Measurements from ENCODE around the gene SLC7A4.

Gene SLC7A4

DNA sequence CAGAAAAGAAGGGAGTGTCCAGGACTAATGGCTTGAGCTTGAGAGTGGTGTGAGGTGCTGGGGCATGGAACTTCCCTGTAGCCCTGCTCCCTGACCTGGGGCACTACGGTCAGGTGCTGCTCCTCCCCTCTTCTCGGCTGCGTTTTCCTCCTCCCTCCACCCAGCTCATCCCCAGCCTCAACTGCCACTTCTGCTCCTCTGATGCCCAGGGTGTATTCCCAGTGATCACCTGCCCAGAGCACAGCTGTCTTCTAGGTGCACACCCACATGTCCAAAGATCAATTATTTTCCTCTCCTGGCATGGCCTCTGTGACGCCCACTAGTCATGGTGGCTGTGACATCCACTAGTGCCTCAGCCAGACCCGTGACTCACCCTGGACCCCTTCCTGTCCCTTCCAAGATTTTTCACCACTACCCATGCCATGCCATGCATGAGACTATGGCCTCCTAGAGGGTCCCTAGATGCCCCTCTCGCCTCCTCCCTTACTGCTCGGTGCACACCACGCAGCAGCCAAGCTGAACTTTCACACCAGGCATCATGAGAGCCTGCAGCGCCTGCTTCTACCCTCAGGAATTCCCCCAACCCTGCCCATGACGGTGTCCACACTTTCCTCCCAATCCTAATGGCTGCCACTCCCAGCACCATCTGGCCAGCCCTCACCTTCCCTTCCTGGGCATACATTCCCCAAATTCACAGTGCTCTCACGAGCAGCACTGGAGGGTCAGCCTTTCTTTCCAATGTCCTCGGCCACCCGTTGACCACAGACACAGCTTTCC, 15.5 kb downstream of the SLC7A4 start:
- TF ChIP-seq, protein P1, sequence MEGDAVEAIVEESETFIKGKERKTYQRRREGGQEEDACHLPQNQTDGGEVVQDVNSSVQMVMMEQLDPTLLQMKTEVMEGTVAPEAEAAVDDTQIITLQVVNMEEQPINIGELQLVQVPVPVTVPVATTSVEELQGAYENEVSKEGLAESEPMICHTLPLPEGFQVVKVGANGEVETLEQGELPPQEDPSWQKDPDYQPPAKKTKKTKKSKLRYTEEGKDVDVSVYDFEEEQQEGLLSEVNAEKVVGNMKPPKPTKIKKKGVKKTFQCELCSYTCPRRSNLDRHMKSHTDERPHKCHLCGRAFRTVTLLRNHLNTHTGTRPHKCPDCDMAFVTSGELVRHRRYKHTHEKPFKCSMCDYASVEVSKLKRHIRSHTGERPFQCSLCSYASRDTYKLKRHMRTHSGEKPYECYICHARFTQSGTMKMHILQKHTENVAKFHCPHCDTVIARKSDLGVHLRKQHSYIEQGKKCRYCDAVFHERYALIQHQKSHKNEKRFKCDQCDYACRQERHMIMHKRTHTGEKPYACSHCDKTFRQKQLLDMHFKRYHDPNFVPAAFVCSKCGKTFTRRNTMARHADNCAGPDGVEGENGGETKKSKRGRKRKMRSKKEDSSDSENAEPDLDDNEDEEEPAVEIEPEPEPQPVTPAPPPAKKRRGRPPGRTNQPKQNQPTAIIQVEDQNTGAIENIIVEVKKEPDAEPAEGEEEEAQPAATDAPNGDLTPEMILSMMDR (IDR thresholded peaks at IDR 0.05; ENCODE audit: low read depth, low read length, missing control alignments): no peak
- in situ Hi-C loops (cut with HindIII; ENCODE audit: low sequenced_read_pairs): no loop called here
- no peak overlapping the region for H3K4me3 ChIP-seq (ENCODE audit: low read depth, low read length)
- no peak for DNase-seq (ENCODE audit: low read depth)

DNA sequence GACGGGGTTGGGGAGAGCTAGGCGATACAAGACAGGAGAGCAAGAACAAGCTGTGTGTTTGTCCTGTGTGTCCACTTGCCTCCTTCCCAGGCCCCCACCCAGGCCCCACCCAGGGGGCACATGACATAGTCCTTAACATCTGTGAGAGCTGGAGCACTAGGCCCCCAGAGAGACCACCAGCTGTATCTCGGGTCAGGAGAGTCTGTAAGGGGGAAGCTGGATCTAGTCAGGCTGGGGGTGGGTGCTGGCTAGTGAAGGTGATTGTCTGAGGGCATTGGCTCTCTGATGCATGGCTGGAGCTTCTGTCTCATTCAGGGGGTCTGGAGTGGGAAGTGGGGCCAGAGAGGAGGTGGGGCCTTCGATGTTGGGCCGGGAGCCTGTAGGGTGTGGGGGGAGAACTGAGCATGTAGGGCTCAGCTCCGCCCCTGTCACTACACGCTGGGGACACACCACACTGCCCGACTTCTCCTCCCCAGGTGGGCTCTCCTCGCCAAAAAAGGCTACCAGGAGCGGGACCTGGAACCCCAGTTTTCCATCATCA, 16.8 kb downstream of the SLC7A4 start:
- DNase-seq (ENCODE audit: low read depth): no peak
- TF ChIP-seq, protein P1 (IDR thresholded peaks at IDR 0.05; ENCODE audit: low read depth, low read length, missing control alignments): no peak
- no peak overlapping the region for H3K4me3 ChIP-seq (ENCODE audit: low read depth, low read length)
- in situ Hi-C loops (cut with HindIII; ENCODE audit: low sequenced_read_pairs): no loop called here

DNA sequence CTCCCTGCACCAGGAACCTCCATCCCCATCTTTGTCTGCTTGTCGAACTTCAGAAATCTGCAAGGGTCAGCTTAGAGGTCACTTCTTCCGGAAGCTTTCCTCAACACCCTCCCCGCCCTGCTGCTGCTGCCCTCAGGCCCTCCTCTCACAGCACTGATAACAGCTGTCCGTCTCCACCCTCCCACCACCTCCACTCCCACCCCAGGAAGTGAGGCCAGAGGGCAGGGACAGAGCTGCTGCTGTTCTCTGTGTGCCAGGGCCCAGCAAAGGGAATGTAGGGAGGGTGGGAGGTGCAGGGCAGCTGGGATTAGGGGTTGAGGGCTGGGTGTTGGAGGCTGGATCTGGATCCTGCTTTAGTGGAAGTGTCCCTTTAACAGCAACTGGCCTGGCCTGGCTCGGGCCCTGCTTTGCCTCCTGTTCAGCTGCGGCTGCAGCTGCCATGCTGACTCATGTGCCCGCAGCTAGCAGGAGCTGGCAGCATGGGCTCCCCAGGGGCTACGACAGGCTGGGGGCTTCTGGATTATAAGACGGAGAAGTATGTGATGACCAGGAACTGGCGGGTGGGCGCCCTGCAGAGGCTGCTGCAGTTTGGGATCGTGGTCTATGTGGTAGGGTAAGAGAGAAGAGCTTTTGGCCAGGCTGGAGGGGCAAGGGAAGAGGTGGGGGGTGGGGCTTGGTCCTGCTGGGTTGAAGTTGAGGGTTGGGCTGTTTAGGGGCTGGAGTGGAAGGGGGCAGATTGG, 17.5 kb downstream of the SLC7A4 start, which contains the start of gene P2RX6:
TSS of gene P2RX6 (plus strand) at position 440 of the 740 bp plus-strand sequence. CDS start at position 450, 10 bp downstream.
- in situ Hi-C loops (cut with HindIII; ENCODE audit: low sequenced_read_pairs): no loop called here
- TF ChIP-seq, protein P1 (IDR thresholded peaks at IDR 0.05; ENCODE audit: low read depth, low read length, missing control alignments): no peak
- peak within 1 kb of the TSS; percentile 53 for H3K4me3 ChIP-seq (ENCODE audit: low read depth, low read length)
- no peak for DNase-seq (ENCODE audit: low read depth)

DNA sequence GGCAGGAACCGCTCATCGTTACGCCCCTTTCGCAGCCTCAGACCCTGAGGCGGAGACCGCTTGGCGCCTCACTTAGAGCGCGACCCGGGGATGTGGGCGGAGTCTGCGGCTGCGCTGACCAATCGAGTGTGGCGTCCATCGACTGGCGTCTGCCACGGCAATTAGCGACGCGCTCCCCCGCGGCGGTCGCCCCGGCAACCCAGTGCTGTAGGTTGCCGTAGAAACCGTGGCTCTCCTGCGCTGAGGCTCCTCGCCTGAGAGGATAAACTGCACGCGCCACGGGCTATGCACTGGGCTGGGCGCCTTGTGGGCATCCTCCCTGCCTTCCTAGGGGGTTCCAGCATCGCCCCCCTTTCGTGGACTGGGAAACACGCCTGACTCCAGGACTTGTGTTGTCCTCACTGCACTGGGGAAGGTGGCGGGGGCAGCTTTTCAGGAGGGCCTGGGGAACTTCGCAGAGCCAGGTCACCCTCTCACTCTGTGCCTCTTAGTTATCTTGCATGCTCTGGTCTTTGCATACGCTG, 18.1 kb downstream of the SLC7A4 start:
- peak overlapping the region; percentile 53 for H3K4me3 ChIP-seq (ENCODE audit: low read depth, low read length)
- in situ Hi-C loops (cut with HindIII; ENCODE audit: low sequenced_read_pairs): no loop called here
- DNase-seq (ENCODE audit: low read depth): peak; percentile 74
- TF ChIP-seq, protein P1 (IDR thresholded peaks at IDR 0.05; ENCODE audit: low read depth, low read length, missing control alignments): no peak

- TF ChIP-seq, protein P1 (IDR thresholded peaks at IDR 0.05; ENCODE audit: low read depth, low read length, missing control alignments): no peak
- H3K4me3 ChIP-seq (ENCODE audit: low read depth, low read length): peak overlapping the region; percentile 53
- no peak for DNase-seq (ENCODE audit: low read depth)
- in situ Hi-C loops (cut with HindIII; ENCODE audit: low sequenced_read_pairs): no loop called here
Observed at GRCh38 chr22:21013657-21014201, 18.6 kb downstream of the SLC7A4 start.
